ENCODE results near the gene SEC22C.

The SEC22C gene

DNA sequence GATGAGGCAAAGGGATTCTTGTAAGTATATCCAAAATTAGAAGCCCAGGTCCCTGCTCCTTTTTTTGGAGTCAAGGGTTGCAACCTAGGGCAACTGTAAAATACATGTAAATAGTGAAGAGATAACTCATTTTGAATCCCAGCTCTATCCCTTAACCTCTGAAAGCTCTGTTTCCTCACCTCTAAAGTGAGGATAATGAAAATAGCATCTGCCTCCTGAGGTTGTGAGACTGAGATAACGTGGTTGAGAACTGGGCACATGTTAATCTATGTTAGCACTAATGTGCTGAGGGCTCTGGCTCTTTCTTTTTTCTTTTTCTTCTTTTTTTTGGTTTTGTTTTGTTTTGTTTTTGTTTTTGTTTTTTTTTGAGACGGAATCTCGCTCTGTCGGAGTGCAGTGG, 13.9 kb upstream of the SEC22C start:
- Histone ChIP-seq H3K4me1 (ENCODE audit: low read depth, poor library complexity, severe bottlenecking) (peaks cover 32% of the 10 kb centered on the region), H3K36me3 (ENCODE audit: insufficient read depth) (no peaks in the 10 kb centered on the region), H3K79me2 (ENCODE audit: insufficient read depth, low read depth) (peaks cover 15% of the 10 kb centered on the region)

DNA sequence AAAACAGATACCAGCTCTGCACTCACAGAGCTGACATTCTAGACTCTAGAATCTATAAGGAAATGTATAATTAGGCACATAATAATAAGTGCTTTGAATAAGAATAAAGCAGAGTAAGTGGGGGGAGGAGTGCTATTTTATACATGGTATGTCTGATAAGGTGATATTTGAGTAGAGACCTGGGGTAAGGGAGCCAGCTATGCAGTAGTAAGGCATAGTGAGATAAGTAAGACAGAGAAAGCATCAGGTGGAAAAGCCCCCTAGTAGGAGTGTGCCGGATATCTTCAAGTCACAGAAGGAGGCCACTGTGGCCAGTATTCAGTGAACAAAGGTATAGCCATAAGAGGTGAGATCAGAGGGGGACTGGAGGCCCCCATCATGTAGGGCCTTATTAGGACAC, 11.9 kb upstream of the SEC22C start:
- Histone ChIP-seq H2AFZ (ENCODE audit: low read depth) (no peak overlapping the region), H3K4me3 (IDR thresholded peaks at IDR 0.05; ENCODE audit: insufficient read depth, low read depth, low read length) (no peak overlapping the region), H3K27ac (no peak overlapping the region), H3K27me3 (ENCODE audit: insufficient read depth, low read depth) (no peaks in the 10 kb centered on the region), H4K20me1 (ENCODE audit: insufficient read depth) (no peaks in the 10 kb centered on the region), H3K4me1 (ENCODE audit: low read depth, poor library complexity, severe bottlenecking) (peaks cover 40% of the 10 kb centered on the region), H3K36me3 (ENCODE audit: insufficient read depth) (no peaks in the 10 kb centered on the region), H3K79me2 (ENCODE audit: insufficient read depth, low read depth) (peaks cover 15% of the 10 kb centered on the region), H3K4me2 (no peak overlapping the region), H3K9ac (no peak overlapping the region)
- TF ChIP-seq, protein P1, sequence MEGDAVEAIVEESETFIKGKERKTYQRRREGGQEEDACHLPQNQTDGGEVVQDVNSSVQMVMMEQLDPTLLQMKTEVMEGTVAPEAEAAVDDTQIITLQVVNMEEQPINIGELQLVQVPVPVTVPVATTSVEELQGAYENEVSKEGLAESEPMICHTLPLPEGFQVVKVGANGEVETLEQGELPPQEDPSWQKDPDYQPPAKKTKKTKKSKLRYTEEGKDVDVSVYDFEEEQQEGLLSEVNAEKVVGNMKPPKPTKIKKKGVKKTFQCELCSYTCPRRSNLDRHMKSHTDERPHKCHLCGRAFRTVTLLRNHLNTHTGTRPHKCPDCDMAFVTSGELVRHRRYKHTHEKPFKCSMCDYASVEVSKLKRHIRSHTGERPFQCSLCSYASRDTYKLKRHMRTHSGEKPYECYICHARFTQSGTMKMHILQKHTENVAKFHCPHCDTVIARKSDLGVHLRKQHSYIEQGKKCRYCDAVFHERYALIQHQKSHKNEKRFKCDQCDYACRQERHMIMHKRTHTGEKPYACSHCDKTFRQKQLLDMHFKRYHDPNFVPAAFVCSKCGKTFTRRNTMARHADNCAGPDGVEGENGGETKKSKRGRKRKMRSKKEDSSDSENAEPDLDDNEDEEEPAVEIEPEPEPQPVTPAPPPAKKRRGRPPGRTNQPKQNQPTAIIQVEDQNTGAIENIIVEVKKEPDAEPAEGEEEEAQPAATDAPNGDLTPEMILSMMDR (conservative IDR thresholded peaks at IDR 0.05; ENCODE audit: low read depth, low read length): no peak

More for the DNA sequence above, 13.9 kb upstream of the SEC22C start:
- TF ChIP-seq, protein P1 (conservative IDR thresholded peaks at IDR 0.05; ENCODE audit: low read depth, low read length): no peak
- no peak overlapping the region for H3K4me2 ChIP-seq
- no peak overlapping the region for H3K27ac ChIP-seq
- H2AFZ ChIP-seq (ENCODE audit: low read depth): no peak overlapping the region
- no peaks in the 10 kb centered on the region for H3K27me3 ChIP-seq (ENCODE audit: insufficient read depth, low read depth)
- H4K20me1 ChIP-seq (ENCODE audit: insufficient read depth): no peaks in the 10 kb centered on the region
- H3K4me3 ChIP-seq (IDR thresholded peaks at IDR 0.05; ENCODE audit: insufficient read depth, low read depth, low read length): no peak overlapping the region
- no peak overlapping the region for H3K9ac ChIP-seq

DNA sequence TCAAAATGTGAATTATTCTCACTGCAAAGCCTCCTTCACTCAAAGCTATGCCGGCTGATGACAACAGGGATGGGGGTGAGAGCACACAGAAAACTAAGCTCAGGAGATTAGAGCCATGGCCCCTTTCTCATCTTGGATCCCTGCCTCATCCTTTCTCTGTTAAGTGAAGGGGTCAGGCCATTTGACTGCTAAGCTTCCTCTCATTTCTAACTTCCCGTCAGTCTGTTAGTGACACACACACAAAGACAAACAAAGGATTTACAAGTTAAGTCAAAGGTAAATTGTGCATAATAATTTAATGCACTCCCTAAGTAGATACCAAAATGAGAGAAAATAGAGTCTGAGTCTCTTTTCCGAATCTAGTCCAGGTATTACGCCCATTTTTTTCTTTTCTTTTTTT, 10.0 kb upstream of the SEC22C start:
- Histone ChIP-seq H3K4me1 (ENCODE audit: low read depth, poor library complexity, severe bottlenecking) (peaks cover 40% of the 10 kb centered on the region), H3K36me3 (ENCODE audit: insufficient read depth) (no peaks in the 10 kb centered on the region), H2AFZ (ENCODE audit: low read depth) (no peak overlapping the region), H3K27me3 (ENCODE audit: insufficient read depth, low read depth) (no peaks in the 10 kb centered on the region), H4K20me1 (ENCODE audit: insufficient read depth) (no peaks in the 10 kb centered on the region), H3K4me3 (IDR thresholded peaks at IDR 0.05; ENCODE audit: insufficient read depth, low read depth, low read length) (no peak overlapping the region), H3K4me2 (peak overlapping the region; percentile 63), H3K79me2 (ENCODE audit: insufficient read depth, low read depth) (peaks cover 15% of the 10 kb centered on the region), H3K9ac (no peak overlapping the region), H3K27ac (no peak overlapping the region)
- TF ChIP-seq, protein P1 (conservative IDR thresholded peaks at IDR 0.05; ENCODE audit: low read depth, low read length): no peak

DNA sequence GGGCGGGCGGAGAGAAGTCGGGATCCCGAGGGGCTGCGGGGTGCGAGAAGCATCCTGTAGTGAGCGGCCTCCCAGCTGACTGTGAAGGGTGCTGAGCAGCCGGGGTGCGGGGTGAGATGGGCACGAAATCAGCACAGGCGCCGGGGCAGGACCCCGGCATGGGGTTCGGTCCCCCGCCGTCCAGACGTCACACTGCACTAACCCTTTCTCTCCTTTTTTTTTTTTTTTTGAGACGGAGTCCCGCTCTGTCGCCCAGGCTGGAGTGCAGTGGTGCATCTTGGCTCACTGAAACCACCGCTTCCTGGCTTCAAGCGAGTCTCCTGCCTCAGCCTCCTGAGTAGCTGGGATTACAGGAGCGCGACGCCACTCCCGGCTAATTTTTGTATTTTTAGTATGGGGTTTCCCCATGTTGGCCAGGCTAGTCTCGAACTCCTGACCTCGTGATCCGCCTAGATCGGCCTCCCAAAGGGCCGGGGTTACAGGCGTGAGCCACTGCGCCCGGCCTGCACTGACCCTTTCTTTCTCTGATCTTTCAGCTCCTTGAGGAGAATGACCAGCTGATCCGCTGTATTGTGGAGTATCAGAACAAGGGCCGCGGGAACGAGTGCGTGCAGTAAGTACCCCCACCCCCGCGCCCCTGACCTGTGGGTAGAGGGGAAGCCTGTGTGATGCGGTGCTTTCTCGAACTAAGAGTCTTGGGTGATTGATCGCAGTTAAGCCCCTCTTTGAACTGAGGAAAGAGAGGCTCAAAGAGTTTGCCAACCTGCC, 9.4 kb upstream of the SEC22C start:
- peaks cover 40% of the 10 kb centered on the region for H3K4me1 ChIP-seq (ENCODE audit: low read depth, poor library complexity, severe bottlenecking)
- H3K9ac ChIP-seq: peak overlapping the region; percentile 41; the same call in 1 of the 2 replicates
- no peaks in the 10 kb centered on the region for H3K36me3 ChIP-seq (ENCODE audit: insufficient read depth)
- no peak overlapping the region for H2AFZ ChIP-seq (ENCODE audit: low read depth)
- H4K20me1 ChIP-seq (ENCODE audit: insufficient read depth): no peaks in the 10 kb centered on the region
- H3K27me3 ChIP-seq (ENCODE audit: insufficient read depth, low read depth): no peaks in the 10 kb centered on the region
- peaks cover 15% of the 10 kb centered on the region for H3K79me2 ChIP-seq (ENCODE audit: insufficient read depth, low read depth)
- H3K4me3 ChIP-seq (IDR thresholded peaks at IDR 0.05; ENCODE audit: insufficient read depth, low read depth, low read length): no peak overlapping the region
- H3K27ac ChIP-seq: no peak overlapping the region
- peak overlapping the region; percentile 63 for H3K4me2 ChIP-seq
- TF ChIP-seq, protein P1 (conservative IDR thresholded peaks at IDR 0.05; ENCODE audit: low read depth, low read length): no peak
